ENCODE data around the gene SDCCAG8.

SDCCAG8 gene

DNA sequence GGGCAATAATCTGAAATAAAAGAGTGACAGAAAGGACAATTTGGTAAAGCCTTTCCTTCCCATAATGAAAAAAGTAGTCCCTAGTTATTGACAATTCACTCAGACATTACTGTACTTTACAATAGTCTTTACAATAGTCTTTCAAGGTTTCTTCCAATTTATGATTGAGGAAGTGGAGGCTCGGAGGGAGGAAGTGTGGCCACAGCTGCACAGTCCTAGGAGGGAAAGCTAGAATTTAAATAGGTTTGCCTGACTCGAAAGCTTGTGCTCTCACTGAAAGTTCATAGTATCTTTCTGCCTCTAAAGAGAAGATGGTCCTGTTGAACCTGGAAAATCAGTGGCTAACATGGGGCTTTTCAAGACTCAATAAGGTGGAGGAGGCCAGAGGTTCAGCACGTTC is 203.2 kb downstream of the SDCCAG8 start:
- ChIA-PET POLR2A (no interaction called here), CTCF (no interaction called here)
- DNase-seq (ENCODE audit: extremely low spot score) = no peak
- TF ChIP-seq ARNT (IDR thresholded peaks at IDR 0.05) (no peak), HDGF (IDR thresholded peaks at IDR 0.05; ENCODE audit: borderline replicate concordance) (no peak), TARDBP (IDR thresholded peaks at IDR 0.05) (no peak), L3MBTL2 (conservative IDR thresholded peaks at IDR 0.05) (no peak), FOXK2 (IDR thresholded peaks at IDR 0.05) (no peak), NFRKB (IDR thresholded peaks at IDR 0.05) (no peak), FOXM1 (IDR thresholded peaks at IDR 0.05; ENCODE audit: borderline replicate concordance) (no peak), LEF1 (IDR thresholded peaks at IDR 0.05; ENCODE audit: borderline replicate concordance) (no peak), BHLHE40 (IDR thresholded peaks at IDR 0.05; ENCODE audit: borderline replicate concordance) (no peak), FOXA1 (IDR thresholded peaks at IDR 0.05) (no peak), ELF4 (IDR thresholded peaks at IDR 0.05) (no peak), PKNOX1 (IDR thresholded peaks at IDR 0.05) (no peak), SP1 (IDR thresholded peaks at IDR 0.05) (no peak), SUZ12 (IDR thresholded peaks at IDR 0.05) (no peak), ZNF384 (IDR thresholded peaks at IDR 0.05) (no peak), CTBP1 (IDR thresholded peaks at IDR 0.05; ENCODE audit: borderline replicate concordance) (no peak)

GRCh38 chr1:243461700-243462099 is 205.9 kb downstream of the SDCCAG8 start:
- no peak for DNase-seq (ENCODE audit: extremely low spot score)
- CTCF ChIA-PET = no interaction called here
- POLR2A ChIA-PET = no interaction called here
- no peak for TF ChIP-seq CTBP1 (IDR thresholded peaks at IDR 0.05; ENCODE audit: borderline replicate concordance)
- TF ChIP-seq HDGF (IDR thresholded peaks at IDR 0.05; ENCODE audit: borderline replicate concordance) = no peak
- TF ChIP-seq PKNOX1 (IDR thresholded peaks at IDR 0.05) = no peak
- no peak for TF ChIP-seq LEF1 (IDR thresholded peaks at IDR 0.05; ENCODE audit: borderline replicate concordance)

DNA sequence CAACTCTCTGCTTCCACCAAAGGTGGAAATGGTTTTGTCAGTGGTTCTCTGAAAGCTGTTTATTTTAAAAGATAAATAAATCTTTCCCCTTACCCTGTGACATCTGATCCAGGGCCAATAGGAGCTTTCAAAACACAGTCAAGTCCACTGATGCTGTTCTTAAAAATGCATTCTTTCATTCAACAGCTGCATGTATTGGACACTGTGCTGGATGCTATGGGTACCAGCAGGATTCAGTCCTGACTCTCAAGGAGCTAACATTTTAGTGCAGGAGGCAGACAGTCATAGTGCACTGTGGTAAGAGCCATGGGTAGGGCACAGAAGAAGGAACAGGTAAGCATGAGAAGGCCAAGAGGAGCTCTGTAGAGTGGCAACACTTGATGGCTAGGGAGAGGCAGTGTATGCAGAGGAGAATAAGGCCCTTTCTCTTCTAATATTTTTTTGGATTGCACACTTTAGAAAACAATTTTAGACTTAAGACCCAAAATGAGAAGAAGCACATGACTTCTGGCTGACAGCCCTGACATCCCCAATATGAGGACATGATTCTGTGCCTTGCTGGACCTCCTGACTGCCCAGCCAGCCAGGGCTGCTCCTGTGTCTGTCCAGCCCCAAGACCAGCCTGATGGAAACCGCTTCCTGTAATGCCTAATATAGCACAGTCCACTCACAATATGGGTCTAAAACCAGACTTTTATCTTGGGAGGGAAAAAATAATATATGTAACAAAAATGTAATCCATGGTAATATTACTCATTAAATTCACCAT is 207.3 kb downstream of the SDCCAG8 start:
- ChIA-PET POLR2A (no interaction called here), CTCF (no interaction called here)
- no peak for DNase-seq (ENCODE audit: extremely low spot score)
- no peak for TF ChIP-seq HDGF (IDR thresholded peaks at IDR 0.05; ENCODE audit: borderline replicate concordance)
- TF ChIP-seq PKNOX1 (IDR thresholded peaks at IDR 0.05) = no peak

- ChIA-PET CTCF (interaction anchor here (0.5 kb wide), 1 partner anchor 38 kb away, joined by 4 read pairs; no protein-coding TSS in a partner anchor), POLR2A (no interaction called here)
- no peak for TF ChIP-seq HDGF (IDR thresholded peaks at IDR 0.05; ENCODE audit: borderline replicate concordance)
- TF ChIP-seq TARDBP (IDR thresholded peaks at IDR 0.05) = no peak
- TF ChIP-seq BHLHE40 (IDR thresholded peaks at IDR 0.05; ENCODE audit: borderline replicate concordance) = no peak
- no peak for TF ChIP-seq ARNT (IDR thresholded peaks at IDR 0.05)
- no peak for TF ChIP-seq SUZ12 (IDR thresholded peaks at IDR 0.05)
- TF ChIP-seq FOXM1 (IDR thresholded peaks at IDR 0.05; ENCODE audit: borderline replicate concordance) = no peak
- no peak for TF ChIP-seq LEF1 (IDR thresholded peaks at IDR 0.05; ENCODE audit: borderline replicate concordance)
- TF ChIP-seq NFRKB (IDR thresholded peaks at IDR 0.05) = no peak
- no peak for DNase-seq (ENCODE audit: extremely low spot score)
Measured at GRCh38 chr1:243465081-243465480, 209.2 kb downstream of the SDCCAG8 start.

GRCh38 chr1:243465738-243466137 is 209.9 kb downstream of the SDCCAG8 start:
- POLR2A ChIA-PET = no interaction called here
- no peak for TF ChIP-seq LEF1 (IDR thresholded peaks at IDR 0.05; ENCODE audit: borderline replicate concordance)
- no peak for TF ChIP-seq ELF4 (IDR thresholded peaks at IDR 0.05)
- no peak for DNase-seq (ENCODE audit: extremely low spot score)
- CTCF ChIA-PET = interaction anchor here (0.5 kb wide), 1 partner anchor 37 kb away, joined by 4 read pairs; no protein-coding TSS in a partner anchor

- POLR2A ChIA-PET = no interaction called here
- TF ChIP-seq NFRKB (IDR thresholded peaks at IDR 0.05) (no peak), ZNF384 (IDR thresholded peaks at IDR 0.05) (no peak), CTBP1 (IDR thresholded peaks at IDR 0.05; ENCODE audit: borderline replicate concordance) (no peak)
- CTCF ChIA-PET = no interaction called here
- no peak for DNase-seq (ENCODE audit: extremely low spot score)
Measured at GRCh38 chr1:243469497-243469896, 213.7 kb downstream of the SDCCAG8 start.

GRCh38 chr1:243470502-243470901 is 214.7 kb downstream of the SDCCAG8 start:
- CTCF ChIA-PET = interaction anchor here (0.6 kb wide), 1 partner anchor 753 kb away, joined by 6 read pairs; no protein-coding TSS in a partner anchor
- DNase-seq (ENCODE audit: extremely low spot score) = no peak
- no peak for TF ChIP-seq FOXK2 (IDR thresholded peaks at IDR 0.05)
- TF ChIP-seq L3MBTL2 (conservative IDR thresholded peaks at IDR 0.05) = no peak
- TF ChIP-seq HDGF (IDR thresholded peaks at IDR 0.05; ENCODE audit: borderline replicate concordance) = no peak
- no peak for TF ChIP-seq SP1 (IDR thresholded peaks at IDR 0.05)
- no peak for TF ChIP-seq FOXA1 (IDR thresholded peaks at IDR 0.05)
- no peak for TF ChIP-seq FOXM1 (IDR thresholded peaks at IDR 0.05; ENCODE audit: borderline replicate concordance)
- TF ChIP-seq ZNF384 (IDR thresholded peaks at IDR 0.05) = no peak
- no peak for TF ChIP-seq BHLHE40 (IDR thresholded peaks at IDR 0.05; ENCODE audit: borderline replicate concordance)
- no peak for TF ChIP-seq CTBP1 (IDR thresholded peaks at IDR 0.05; ENCODE audit: borderline replicate concordance)
- TF ChIP-seq TARDBP (IDR thresholded peaks at IDR 0.05) = no peak
- no peak for TF ChIP-seq SUZ12 (IDR thresholded peaks at IDR 0.05)
- POLR2A ChIA-PET = no interaction called here
